ENCODE results near the gene ASB6. TPM values are rescaled to one million over a fixed set of nuclear protein-coding genes. Genes with fewer than 3 reads are reported as not detected.

ASB6 gene
- total and polyA plus RNA-seq, 2 of the 13 experiments (the other 11 are each of a cell fraction or from before 2014, with no cell fraction given) = 8.2 to 8.4 TPM

DNA sequence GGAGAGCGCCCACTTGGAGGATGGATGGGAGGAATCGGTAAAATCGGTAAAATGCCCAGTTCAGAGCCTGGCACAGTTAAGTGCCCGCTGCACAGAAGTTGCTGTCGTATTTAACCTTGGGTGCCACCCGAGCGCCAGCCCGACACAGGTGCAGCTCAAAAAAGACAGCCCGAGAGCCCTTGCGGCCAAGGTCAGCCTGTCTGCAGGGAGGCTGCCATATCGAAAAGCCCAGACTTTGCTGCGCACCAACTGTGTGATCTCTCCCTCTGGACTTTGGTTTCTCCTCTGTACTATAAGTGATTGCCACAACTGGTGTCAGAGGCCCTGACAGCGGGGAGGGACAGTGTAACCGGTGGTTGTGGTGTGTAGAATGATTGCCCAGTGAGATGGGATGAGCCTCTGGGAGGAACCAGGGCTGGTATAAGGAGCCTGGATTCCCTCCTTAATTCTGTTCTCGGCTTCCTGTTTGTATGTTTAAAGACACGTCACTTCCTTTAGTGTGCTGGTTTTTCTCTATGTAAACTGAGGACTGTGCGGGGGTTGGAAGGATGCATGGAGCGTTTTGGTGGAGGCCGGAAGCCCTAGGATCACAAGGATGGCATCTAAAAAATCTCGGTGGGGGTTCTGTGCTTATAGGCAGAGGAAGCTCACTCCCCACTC is 15.2 kb downstream of the ASB6 start (continued):
- TF ChIP-seq, protein P1, sequence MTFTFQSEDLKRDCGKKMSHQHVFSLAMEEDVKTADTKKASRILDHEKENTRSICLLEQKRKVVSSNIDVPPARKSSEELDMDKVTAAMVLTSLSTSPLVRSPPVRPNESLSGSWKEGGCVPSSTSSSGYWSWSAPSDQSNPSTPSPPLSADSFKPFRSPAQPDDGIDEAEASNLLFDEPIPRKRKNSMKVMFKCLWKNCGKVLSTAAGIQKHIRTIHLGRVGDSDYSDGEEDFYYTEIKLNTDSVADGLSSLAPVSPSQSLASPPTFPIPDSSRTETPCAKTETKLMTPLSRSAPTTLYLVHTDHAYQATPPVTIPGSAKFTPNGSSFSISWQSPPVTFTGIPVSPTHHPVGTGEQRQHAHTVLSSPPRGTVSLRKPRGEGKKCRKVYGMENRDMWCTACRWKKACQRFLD (CRISPR knock-in tag; IDR thresholded peaks at IDR 0.05; ENCODE audit: borderline replicate concordance) = peak; percentile 58; the same call in 1 of the 2 replicates
- TF ChIP-seq, protein P2, sequence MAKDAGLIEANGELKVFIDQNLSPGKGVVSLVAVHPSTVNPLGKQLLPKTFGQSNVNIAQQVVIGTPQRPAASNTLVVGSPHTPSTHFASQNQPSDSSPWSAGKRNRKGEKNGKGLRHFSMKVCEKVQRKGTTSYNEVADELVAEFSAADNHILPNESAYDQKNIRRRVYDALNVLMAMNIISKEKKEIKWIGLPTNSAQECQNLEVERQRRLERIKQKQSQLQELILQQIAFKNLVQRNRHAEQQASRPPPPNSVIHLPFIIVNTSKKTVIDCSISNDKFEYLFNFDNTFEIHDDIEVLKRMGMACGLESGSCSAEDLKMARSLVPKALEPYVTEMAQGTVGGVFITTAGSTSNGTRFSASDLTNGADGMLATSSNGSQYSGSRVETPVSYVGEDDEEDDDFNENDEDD (CRISPR knock-in tag; IDR thresholded peaks at IDR 0.05; ENCODE audit: borderline replicate concordance) = no peak
- TF ChIP-seq SYNCRIP (IDR thresholded peaks at IDR 0.05; ENCODE audit: insufficient read depth, low read depth, low read length) (no peak), ZNF558 (CRISPR knock-in tag; IDR thresholded peaks at IDR 0.05; ENCODE audit: borderline replicate concordance) (no peak), ZNF468 (CRISPR knock-in tag; IDR thresholded peaks at IDR 0.05) (0 out of 2 replicates have a peak, but pooled peaks have one; percentile 15), HIVEP1 (CRISPR knock-in tag; IDR thresholded peaks at IDR 0.05) (no peak), NFYB (CRISPR knock-in tag; IDR thresholded peaks at IDR 0.05) (no peak), KLF16 (CRISPR knock-in tag; IDR thresholded peaks at IDR 0.05) (no peak), ZNF274 (CRISPR knock-in tag; IDR thresholded peaks at IDR 0.05) (no peak), ZNF143 (CRISPR knock-in tag; IDR thresholded peaks at IDR 0.05) (peak; percentile 71), ZNF460 (CRISPR knock-in tag; IDR thresholded peaks at IDR 0.05; ENCODE audit: borderline replicate concordance) (no peak)
- TF ChIP-seq, protein P3, sequence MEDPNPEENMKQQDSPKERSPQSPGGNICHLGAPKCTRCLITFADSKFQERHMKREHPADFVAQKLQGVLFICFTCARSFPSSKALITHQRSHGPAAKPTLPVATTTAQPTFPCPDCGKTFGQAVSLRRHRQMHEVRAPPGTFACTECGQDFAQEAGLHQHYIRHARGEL (CRISPR knock-in tag; IDR thresholded peaks at IDR 0.05) = no peak
- TF ChIP-seq, protein P4, sequence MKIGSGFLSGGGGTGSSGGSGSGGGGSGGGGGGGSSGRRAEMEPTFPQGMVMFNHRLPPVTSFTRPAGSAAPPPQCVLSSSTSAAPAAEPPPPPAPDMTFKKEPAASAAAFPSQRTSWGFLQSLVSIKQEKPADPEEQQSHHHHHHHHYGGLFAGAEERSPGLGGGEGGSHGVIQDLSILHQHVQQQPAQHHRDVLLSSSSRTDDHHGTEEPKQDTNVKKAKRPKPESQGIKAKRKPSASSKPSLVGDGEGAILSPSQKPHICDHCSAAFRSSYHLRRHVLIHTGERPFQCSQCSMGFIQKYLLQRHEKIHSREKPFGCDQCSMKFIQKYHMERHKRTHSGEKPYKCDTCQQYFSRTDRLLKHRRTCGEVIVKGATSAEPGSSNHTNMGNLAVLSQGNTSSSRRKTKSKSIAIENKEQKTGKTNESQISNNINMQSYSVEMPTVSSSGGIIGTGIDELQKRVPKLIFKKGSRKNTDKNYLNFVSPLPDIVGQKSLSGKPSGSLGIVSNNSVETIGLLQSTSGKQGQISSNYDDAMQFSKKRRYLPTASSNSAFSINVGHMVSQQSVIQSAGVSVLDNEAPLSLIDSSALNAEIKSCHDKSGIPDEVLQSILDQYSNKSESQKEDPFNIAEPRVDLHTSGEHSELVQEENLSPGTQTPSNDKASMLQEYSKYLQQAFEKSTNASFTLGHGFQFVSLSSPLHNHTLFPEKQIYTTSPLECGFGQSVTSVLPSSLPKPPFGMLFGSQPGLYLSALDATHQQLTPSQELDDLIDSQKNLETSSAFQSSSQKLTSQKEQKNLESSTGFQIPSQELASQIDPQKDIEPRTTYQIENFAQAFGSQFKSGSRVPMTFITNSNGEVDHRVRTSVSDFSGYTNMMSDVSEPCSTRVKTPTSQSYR (CRISPR knock-in tag; IDR thresholded peaks at IDR 0.05; ENCODE audit: borderline replicate concordance) = no peak
- TF ChIP-seq, protein P5, sequence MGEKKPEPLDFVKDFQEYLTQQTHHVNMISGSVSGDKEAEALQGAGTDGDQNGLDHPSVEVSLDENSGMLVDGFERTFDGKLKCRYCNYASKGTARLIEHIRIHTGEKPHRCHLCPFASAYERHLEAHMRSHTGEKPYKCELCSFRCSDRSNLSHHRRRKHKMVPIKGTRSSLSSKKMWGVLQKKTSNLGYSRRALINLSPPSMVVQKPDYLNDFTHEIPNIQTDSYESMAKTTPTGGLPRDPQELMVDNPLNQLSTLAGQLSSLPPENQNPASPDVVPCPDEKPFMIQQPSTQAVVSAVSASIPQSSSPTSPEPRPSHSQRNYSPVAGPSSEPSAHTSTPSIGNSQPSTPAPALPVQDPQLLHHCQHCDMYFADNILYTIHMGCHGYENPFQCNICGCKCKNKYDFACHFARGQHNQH (CRISPR knock-in tag; IDR thresholded peaks at IDR 0.05) = no peak
- TF ChIP-seq, protein P6, sequence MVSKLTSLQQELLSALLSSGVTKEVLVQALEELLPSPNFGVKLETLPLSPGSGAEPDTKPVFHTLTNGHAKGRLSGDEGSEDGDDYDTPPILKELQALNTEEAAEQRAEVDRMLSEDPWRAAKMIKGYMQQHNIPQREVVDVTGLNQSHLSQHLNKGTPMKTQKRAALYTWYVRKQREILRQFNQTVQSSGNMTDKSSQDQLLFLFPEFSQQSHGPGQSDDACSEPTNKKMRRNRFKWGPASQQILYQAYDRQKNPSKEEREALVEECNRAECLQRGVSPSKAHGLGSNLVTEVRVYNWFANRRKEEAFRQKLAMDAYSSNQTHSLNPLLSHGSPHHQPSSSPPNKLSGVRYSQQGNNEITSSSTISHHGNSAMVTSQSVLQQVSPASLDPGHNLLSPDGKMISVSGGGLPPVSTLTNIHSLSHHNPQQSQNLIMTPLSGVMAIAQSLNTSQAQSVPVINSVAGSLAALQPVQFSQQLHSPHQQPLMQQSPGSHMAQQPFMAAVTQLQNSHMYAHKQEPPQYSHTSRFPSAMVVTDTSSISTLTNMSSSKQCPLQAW (CRISPR knock-in tag; IDR thresholded peaks at IDR 0.05) = 0 out of 2 replicates have a peak, but pooled peaks have one; percentile 20
- TF ChIP-seq, protein P7, sequence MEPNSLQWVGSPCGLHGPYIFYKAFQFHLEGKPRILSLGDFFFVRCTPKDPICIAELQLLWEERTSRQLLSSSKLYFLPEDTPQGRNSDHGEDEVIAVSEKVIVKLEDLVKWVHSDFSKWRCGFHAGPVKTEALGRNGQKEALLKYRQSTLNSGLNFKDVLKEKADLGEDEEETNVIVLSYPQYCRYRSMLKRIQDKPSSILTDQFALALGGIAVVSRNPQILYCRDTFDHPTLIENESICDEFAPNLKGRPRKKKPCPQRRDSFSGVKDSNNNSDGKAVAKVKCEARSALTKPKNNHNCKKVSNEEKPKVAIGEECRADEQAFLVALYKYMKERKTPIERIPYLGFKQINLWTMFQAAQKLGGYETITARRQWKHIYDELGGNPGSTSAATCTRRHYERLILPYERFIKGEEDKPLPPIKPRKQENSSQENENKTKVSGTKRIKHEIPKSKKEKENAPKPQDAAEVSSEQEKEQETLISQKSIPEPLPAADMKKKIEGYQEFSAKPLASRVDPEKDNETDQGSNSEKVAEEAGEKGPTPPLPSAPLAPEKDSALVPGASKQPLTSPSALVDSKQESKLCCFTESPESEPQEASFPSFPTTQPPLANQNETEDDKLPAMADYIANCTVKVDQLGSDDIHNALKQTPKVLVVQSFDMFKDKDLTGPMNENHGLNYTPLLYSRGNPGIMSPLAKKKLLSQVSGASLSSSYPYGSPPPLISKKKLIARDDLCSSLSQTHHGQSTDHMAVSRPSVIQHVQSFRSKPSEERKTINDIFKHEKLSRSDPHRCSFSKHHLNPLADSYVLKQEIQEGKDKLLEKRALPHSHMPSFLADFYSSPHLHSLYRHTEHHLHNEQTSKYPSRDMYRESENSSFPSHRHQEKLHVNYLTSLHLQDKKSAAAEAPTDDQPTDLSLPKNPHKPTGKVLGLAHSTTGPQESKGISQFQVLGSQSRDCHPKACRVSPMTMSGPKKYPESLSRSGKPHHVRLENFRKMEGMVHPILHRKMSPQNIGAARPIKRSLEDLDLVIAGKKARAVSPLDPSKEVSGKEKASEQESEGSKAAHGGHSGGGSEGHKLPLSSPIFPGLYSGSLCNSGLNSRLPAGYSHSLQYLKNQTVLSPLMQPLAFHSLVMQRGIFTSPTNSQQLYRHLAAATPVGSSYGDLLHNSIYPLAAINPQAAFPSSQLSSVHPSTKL (CRISPR knock-in tag; IDR thresholded peaks at IDR 0.05) = no peak
